ENCODE results near the gene PTBP3. TPM values are rescaled to one million over a fixed set of nuclear protein-coding genes. Genes with fewer than 3 reads are reported as not detected.

Gene PTBP3
- total RNA-seq, 2 experiments from 2014 or later = 152 to 186 TPM

DNA sequence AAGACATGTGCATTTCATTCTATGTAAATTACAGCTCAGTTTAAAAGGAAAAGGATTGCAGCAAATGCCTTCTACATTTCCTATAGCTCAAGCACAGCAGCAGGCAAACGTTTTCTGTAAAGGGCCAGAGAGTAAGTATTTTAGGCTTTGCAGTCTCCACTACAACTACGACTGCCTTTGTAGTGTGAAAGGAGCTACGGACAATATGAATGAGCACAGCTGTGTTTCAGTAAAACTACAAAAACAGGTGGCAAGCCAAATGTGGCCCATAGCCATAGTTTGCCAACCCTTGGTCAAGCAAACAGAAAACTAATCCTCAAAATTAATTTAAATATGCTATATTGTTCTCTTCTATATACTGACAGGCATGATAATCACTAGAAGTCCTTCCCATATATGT is 7.2 kb downstream of the PTBP3 start:
- Mint-ChIP-seq H3K4me1 (peaks cover 61% of the 10 kb centered on the region), H3K27me3 (no peaks in the 10 kb centered on the region), H3K27ac (no peak overlapping the region), H3K9me3 (ENCODE audit: low read depth) (peaks cover 5% of the 10 kb centered on the region), H3K36me3 (peaks cover 54% of the 10 kb centered on the region), H3K4me3 (no peak overlapping the region)
- CTCF ChIA-PET = interaction anchor here (0.8 kb wide), 1 partner anchor 9 kb away, joined by 3 read pairs; no protein-coding TSS in a partner anchor
- DNase-seq (no peak), ATAC-seq (no peak)

- Mint-ChIP-seq H3K27ac (no peak overlapping the region), H3K4me3 (no peak overlapping the region), H3K27me3 (no peaks in the 10 kb centered on the region), H3K9me3 (ENCODE audit: low read depth) (peaks cover 5% of the 10 kb centered on the region), H3K36me3 (peaks cover 56% of the 10 kb centered on the region), H3K4me1 (peaks cover 58% of the 10 kb centered on the region)
- ATAC-seq (no peak), DNase-seq (no peak)
- CTCF ChIA-PET = interaction anchor here (0.8 kb wide), 1 partner anchor 8 kb away, joined by 3 read pairs; no protein-coding TSS in a partner anchor
These were observed 7.8 kb downstream of the PTBP3 start for GRCh38 chr9:112325600-112325999.

- CTCF ChIA-PET = no interaction called here
- H3K36me3 Mint-ChIP-seq = peaks cover 58% of the 10 kb centered on the region
- no peak overlapping the region for H3K27ac Mint-ChIP-seq
- H3K27me3 Mint-ChIP-seq = no peaks in the 10 kb centered on the region
- peaks cover 5% of the 10 kb centered on the region for H3K9me3 Mint-ChIP-seq (ENCODE audit: low read depth)
- no peak for DNase-seq
- ATAC-seq = no peak
- H3K4me3 Mint-ChIP-seq = no peak overlapping the region
- peaks cover 55% of the 10 kb centered on the region for H3K4me1 Mint-ChIP-seq
These were observed 8.3 kb downstream of the PTBP3 start for GRCh38 chr9:112325127-112325526.

- peaks cover 62% of the 10 kb centered on the region for H3K36me3 Mint-ChIP-seq
- CTCF ChIA-PET = interaction anchor here (2.9 kb wide), 1 partner anchor 9 kb away, joined by 9 read pairs; the partner anchor contains the start of gene PTBP3
- peak overlapping the region; percentile 60 for H3K27ac Mint-ChIP-seq
- no peak overlapping the region for H3K4me3 Mint-ChIP-seq
- no peak for DNase-seq
- no peaks in the 10 kb centered on the region for H3K27me3 Mint-ChIP-seq
- H3K9me3 Mint-ChIP-seq (ENCODE audit: low read depth) = peaks cover 5% of the 10 kb centered on the region
- peaks cover 56% of the 10 kb centered on the region for H3K4me1 Mint-ChIP-seq
- no peak for ATAC-seq
These were observed 10.0 kb downstream of the PTBP3 start for GRCh38 chr9:112323378-112323854.

DNA sequence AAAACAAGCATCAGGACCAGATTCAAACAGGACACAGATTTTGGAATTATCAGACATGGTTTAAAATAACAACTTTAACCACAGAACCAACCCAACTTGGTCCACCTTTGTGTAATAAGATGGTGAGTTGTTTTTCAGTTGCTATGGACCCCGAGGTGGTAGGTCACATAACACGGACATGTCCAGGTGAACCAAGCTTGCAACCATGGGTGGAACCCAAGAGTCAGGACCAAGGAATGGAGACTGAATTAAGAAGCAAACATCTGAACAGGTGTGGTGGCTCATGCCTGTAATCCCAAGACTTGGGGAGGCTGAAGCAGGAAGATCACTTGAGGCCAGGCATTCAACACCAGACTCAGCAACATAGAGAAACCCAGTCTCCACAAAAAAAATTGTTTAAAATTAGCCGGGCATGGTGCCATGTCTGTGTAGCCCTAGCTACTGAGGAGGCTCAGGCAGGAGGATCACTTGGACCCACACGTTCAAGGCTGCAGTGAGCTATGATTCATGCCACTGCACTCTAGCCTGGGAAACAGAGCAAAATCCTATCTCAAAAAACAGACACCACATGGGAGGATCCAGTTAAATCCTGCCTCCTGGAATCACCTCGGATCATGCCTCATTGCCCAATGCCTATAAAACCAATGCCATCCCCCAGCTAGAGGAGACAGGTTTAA is 10.6 kb downstream of the PTBP3 start:
- Mint-ChIP-seq H3K36me3 (peaks cover 63% of the 10 kb centered on the region), H3K4me3 (no peak overlapping the region), H3K4me1 (peaks cover 56% of the 10 kb centered on the region), H3K9me3 (ENCODE audit: low read depth) (peaks cover 5% of the 10 kb centered on the region), H3K27ac (no peak overlapping the region), H3K27me3 (no peaks in the 10 kb centered on the region)
- no peak for ATAC-seq
- CTCF ChIA-PET = interaction anchor here (2.9 kb wide), 1 partner anchor 10 kb away, joined by 9 read pairs; the partner anchor contains the start of gene PTBP3
- no peak for DNase-seq

GRCh38 chr9:112316258-112316943 is 17.0 kb downstream of the PTBP3 start:
- Mint-ChIP-seq H3K27ac (peak overlapping the region; percentile 86), H3K36me3 (peaks cover 46% of the 10 kb centered on the region), H3K9me3 (ENCODE audit: low read depth) (no peaks in the 10 kb centered on the region), H3K4me1 (peaks cover 59% of the 10 kb centered on the region), H3K27me3 (no peaks in the 10 kb centered on the region), H3K4me3 (peak overlapping the region; percentile 21)
- ATAC-seq (no peak), DNase-seq (no peak)
- CTCF ChIA-PET = interaction anchor here (0.8 to 5.7 kb wide), 5 partner anchors 11 to 218 kb away, joined by 3 to 27 read pairs (median 4); partner anchors contain the start of gene PTBP3

GRCh38 chr9:112315331-112316257 is 17.8 kb downstream of the PTBP3 start:
- CTCF ChIA-PET = interaction anchor here (1.4 to 5.7 kb wide), 4 partner anchors 10 to 419 kb away, joined by 3 to 27 read pairs (median 6); partner anchors contain the start of genes PTBP3 and UGCG
- peak overlapping the region; percentile 21 for H3K4me3 Mint-ChIP-seq
- H3K27ac Mint-ChIP-seq = peak overlapping the region; percentile 86
- H3K27me3 Mint-ChIP-seq = no peaks in the 10 kb centered on the region
- H3K36me3 Mint-ChIP-seq = peaks cover 46% of the 10 kb centered on the region
- DNase-seq (no peak), ATAC-seq (no peak)
- no peaks in the 10 kb centered on the region for H3K9me3 Mint-ChIP-seq (ENCODE audit: low read depth)
- H3K4me1 Mint-ChIP-seq = peaks cover 61% of the 10 kb centered on the region

GRCh38 chr9:112312139-112312538 is 21.3 kb downstream of the PTBP3 start:
- no peak overlapping the region for H3K4me3 Mint-ChIP-seq
- DNase-seq = no peak
- H3K36me3 Mint-ChIP-seq = peaks cover 40% of the 10 kb centered on the region
- no peak overlapping the region for H3K27ac Mint-ChIP-seq
- no peak for ATAC-seq
- CTCF ChIA-PET = no interaction called here
- H3K4me1 Mint-ChIP-seq = peaks cover 41% of the 10 kb centered on the region
- no peaks in the 10 kb centered on the region for H3K9me3 Mint-ChIP-seq (ENCODE audit: low read depth)
- no peaks in the 10 kb centered on the region for H3K27me3 Mint-ChIP-seq

GRCh38 chr9:112311497-112311896 is 21.9 kb downstream of the PTBP3 start:
- Mint-ChIP-seq H3K27ac (no peak overlapping the region), H3K27me3 (no peaks in the 10 kb centered on the region), H3K4me3 (no peak overlapping the region), H3K4me1 (peaks cover 35% of the 10 kb centered on the region), H3K9me3 (ENCODE audit: low read depth) (no peaks in the 10 kb centered on the region), H3K36me3 (peaks cover 39% of the 10 kb centered on the region)
- DNase-seq (no peak), ATAC-seq (no peak)
- CTCF ChIA-PET = no interaction called here

DNA sequence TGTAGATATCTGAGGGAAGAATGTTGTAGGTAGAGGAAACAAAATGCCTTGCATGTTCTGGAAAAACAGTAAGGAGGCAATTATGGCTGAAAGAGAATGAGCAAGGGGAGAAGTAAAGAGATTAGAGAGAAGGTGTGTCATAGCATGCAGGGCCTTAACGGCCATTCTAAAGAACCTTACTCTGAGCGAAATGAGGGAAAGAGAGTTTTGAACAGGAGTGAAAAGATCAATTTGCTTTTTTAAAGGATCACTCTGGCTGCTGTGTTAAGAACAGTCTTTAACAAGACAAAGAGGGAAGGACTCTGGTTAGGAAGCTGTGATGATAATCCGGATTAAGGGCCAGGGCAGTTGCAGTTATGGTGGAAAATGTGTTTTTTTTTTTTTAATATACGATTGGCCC is 22.6 kb downstream of the PTBP3 start:
- Mint-ChIP-seq H3K36me3 (peaks cover 33% of the 10 kb centered on the region), H3K9me3 (ENCODE audit: low read depth) (no peaks in the 10 kb centered on the region), H3K4me3 (no peak overlapping the region), H3K4me1 (peaks cover 28% of the 10 kb centered on the region), H3K27me3 (no peaks in the 10 kb centered on the region), H3K27ac (no peak overlapping the region)
- DNase-seq (no peak), ATAC-seq (no peak)
- CTCF ChIA-PET = no interaction called here

DNA sequence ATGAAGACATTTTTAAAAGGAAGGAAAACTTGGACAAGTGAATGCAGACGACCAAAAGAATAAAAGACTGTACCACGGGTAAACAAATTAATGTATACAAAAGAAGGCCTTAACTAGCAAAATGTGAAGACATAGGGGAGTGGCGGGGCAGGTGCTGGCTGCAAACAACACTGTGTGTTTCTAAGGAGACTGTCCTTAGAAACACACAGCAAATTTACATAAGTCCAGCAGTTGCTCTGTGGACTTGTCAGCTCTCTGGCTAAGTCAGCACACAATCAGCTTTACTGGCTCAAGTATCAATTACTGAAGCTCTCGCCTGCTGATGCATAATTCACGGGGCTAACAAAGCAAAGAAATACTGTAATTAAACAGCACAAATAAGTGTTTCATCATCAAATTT is 24.8 kb downstream of the PTBP3 start:
- no peaks in the 10 kb centered on the region for H3K27me3 Mint-ChIP-seq
- H3K36me3 Mint-ChIP-seq = peaks cover 18% of the 10 kb centered on the region
- no peaks in the 10 kb centered on the region for H3K9me3 Mint-ChIP-seq (ENCODE audit: low read depth)
- H3K4me3 Mint-ChIP-seq = no peak overlapping the region
- peaks cover 12% of the 10 kb centered on the region for H3K4me1 Mint-ChIP-seq
- H3K27ac Mint-ChIP-seq = no peak overlapping the region
- no peak for ATAC-seq
- DNase-seq = no peak
- CTCF ChIA-PET = no interaction called here

DNA sequence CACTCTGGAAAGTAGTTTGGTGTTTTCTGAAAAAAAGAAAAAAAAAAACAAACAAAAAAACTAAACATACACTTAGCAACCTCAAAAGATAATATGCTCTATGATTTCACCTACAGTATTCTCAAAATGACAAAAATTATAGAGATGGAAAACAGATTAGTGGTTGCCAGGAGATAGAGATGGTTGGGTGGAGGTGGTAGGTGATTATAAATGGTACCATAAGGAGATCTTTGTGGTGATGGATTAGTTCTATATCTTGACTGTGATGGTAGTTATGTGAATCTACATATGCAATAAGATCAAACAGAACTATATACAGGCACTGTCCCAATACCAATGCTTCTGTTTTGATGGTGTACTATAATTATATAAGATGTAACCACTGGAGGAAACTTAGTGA is 32.0 kb downstream of the PTBP3 start:
- CTCF ChIA-PET = no interaction called here
- no peak overlapping the region for H3K4me3 Mint-ChIP-seq
- no peaks in the 10 kb centered on the region for H3K9me3 Mint-ChIP-seq (ENCODE audit: low read depth)
- no peak for DNase-seq
- no peak overlapping the region for H3K27ac Mint-ChIP-seq
- no peak for ATAC-seq
- no peaks in the 10 kb centered on the region for H3K27me3 Mint-ChIP-seq
- H3K4me1 Mint-ChIP-seq = peaks cover 32% of the 10 kb centered on the region
- H3K36me3 Mint-ChIP-seq = peaks cover 35% of the 10 kb centered on the region

DNA sequence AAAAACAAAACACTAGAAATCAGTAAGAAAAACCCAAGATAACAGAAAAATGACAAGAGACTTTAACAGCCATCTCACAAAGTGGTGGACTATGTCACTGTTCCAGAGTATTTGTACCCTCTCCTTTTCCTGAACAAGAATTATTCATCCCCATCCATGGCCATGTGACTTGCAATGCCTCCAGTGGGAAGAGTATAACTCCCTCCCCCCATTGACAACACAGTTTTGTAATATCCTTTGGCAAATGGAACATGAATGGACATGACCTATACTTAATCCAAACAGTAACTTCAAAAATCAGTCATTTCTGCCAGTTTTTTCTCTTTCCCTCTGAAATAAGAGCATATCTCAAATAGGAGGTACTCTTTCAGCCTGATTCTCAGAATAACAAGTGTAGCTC is 33.9 kb downstream of the PTBP3 start:
- Mint-ChIP-seq H3K4me1 (peaks cover 33% of the 10 kb centered on the region), H3K27me3 (no peaks in the 10 kb centered on the region), H3K27ac (no peak overlapping the region), H3K36me3 (peaks cover 46% of the 10 kb centered on the region), H3K9me3 (ENCODE audit: low read depth) (no peaks in the 10 kb centered on the region), H3K4me3 (no peak overlapping the region)
- CTCF ChIA-PET = interaction anchor here (0.7 kb wide), 1 partner anchor 30 kb away, joined by 3 read pairs; no protein-coding TSS in a partner anchor
- ATAC-seq = no peak
- no peak for DNase-seq
